Fibroblast of villous mesenchyme (primary cell): ENCODE results near the gene DBF4B. TPM values are rescaled to one million over a fixed set of nuclear protein-coding genes. Genes with fewer than 3 reads are reported as not detected.
"Not testable (repeated sequence)": the region's sequence is repeated elsewhere in the genome, so short reads cannot be mapped to it uniquely, and the experiment has no call there.

Experiments
- DNase-seq: peaks from one replicate; pipeline ENCODE4 v3.0.0-alpha.2; 2010; ENCODE audit warnings: low read depth
- H3K4me3 ChIP-seq: 2 replicates; pipeline ENCODE4 v1.5.1; 2011; ENCODE audit warnings: low read depth, mild to moderate bottlenecking, low read length
- total RNA-seq: library from RNA; depleted of rRNA; stranded (reverse); fragments of >200 nt; gene quantifications from 2 replicates; pipeline ENCODE4 v1.2.3, GENCODE V29; 2012
- TF ChIP-seq, protein P1 (sequence below): IDR thresholded peaks from 2 replicates; pipeline ENCODE4 v1.5.1; 2012; ENCODE audit warnings: low read depth, mild to moderate bottlenecking, low read length; ENCODE audit not compliant: insufficient read depth

Gene DBF4B
- total RNA-seq, 1 donor = 7.8 TPM

DNA sequence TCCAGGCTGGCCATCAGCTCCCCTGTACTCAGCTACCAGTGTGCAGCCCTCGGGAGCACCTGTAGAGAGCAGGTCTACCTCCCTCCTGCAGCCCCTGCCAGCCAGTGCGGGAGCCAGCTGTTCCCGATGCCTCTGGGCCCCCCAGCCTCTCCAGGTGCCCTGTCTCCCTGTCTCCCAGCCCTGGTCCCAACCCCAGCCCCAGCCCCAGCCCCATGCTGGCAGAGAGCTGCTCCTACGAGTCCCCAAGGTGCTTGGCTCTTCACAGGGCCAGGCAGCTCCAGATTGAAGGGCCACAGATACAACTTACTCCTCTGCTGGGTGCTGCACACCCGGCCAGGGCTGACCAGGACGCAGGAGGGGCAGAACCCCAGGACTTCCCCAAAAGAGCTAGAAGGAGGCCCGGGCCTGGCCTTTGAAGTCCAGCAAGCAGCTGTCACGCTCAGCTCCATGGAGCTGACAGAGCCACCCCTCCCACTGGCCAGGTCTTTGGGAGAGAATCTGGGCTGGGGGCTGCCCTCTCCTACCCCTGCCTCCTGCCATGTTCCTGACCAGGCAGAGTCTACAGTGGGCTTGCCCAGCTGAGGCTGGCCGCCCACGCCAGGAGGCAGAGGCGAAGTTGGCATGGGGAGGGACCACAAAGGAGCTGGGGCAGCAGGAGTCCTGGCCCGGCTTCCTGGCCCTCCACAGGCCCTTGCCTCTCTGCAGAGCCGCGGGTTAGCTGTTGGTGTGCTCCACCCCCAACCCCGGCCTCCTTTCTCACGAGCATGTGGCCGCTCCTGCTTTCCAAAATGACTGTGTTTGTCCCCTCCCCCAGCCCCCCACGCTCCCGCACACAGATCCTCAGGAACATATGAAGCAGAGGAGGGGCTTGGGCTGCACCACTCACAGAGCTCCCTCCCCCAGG, 40.9 kb downstream of the DBF4B start:
- DNase-seq = no peak
- no peak overlapping the region for H3K4me3 ChIP-seq
- TF ChIP-seq, protein P1, sequence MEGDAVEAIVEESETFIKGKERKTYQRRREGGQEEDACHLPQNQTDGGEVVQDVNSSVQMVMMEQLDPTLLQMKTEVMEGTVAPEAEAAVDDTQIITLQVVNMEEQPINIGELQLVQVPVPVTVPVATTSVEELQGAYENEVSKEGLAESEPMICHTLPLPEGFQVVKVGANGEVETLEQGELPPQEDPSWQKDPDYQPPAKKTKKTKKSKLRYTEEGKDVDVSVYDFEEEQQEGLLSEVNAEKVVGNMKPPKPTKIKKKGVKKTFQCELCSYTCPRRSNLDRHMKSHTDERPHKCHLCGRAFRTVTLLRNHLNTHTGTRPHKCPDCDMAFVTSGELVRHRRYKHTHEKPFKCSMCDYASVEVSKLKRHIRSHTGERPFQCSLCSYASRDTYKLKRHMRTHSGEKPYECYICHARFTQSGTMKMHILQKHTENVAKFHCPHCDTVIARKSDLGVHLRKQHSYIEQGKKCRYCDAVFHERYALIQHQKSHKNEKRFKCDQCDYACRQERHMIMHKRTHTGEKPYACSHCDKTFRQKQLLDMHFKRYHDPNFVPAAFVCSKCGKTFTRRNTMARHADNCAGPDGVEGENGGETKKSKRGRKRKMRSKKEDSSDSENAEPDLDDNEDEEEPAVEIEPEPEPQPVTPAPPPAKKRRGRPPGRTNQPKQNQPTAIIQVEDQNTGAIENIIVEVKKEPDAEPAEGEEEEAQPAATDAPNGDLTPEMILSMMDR = no peak

DNA sequence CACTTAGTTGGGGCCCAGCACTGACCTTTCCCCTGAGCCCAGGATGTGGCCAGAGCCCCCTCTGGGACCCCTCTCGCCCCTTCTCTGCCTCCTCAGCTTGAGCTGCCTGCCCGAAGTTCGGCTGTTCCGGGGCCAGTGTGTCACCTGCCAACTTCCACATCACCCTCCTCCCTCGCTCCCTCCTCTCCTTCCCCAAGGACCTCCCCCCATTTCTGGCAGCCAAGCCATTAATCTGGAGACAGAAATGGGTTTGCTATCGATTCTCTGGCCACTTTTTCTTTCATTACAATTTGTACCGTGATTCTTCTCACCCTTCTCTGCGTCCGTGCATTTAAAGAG, 41.5 kb downstream of the DBF4B start:
- H3K4me3 ChIP-seq = no peak overlapping the region

GRCh38 chr17:44751331-44751730, 42.9 kb downstream of the DBF4B start:
- no peak overlapping the region for H3K4me3 ChIP-seq
- TF ChIP-seq, protein P1 = no peak
- DNase-seq = no peak

More for the DNA sequence above, 41.5 kb downstream of the DBF4B start:
- TF ChIP-seq, protein P1 = no peak
- DNase-seq = no peak

- H3K4me3 ChIP-seq = no peak overlapping the region
- DNase-seq = no peak
- TF ChIP-seq, protein P1 = no peak
Measured at GRCh38 chr17:44751806-44752205, 43.3 kb downstream of the DBF4B start.

DNA sequence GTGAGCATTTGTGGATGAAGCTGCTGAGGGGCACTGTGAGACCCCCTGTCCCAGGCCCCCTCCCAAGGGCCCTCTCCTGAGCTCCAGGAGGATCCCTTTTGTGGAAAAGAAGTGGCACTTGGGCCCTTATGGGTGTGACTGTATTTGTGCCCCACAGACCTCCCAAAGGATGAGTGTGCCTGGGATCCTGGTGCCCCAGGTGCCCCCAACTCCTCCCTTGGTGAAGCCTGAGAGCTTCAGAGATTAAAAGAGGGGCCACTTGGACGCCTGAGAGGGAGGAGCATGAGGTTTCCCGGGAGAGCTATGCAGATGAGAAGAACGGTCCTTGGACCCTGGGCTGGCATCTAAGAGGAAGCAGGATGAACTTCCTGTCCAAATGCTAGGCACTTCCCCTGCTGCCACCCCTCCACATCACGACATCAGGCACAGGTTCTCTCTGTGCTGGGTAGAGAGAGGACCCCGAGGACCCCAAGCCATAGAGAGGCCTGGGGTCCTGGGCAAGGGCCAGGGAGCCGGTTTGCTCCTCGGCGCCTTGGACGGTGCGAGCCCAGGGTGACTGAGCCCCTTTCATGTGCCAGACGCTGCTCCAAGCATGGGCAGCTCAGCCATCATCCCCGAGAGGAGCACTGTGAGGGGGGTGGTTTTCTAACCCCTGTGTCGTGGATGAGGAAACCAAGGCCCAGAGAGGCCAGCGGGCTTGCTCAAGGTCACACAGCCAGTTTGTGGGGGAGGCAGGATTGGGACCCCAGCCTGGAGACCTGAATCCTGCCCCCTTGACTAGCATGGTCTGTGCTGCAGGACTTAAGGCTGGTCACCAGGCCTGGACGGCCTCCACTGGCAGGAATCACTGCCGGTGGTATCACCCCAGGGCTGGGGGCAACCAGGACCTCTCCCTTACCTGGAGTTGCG, 44.7 kb downstream of the DBF4B start:
- TF ChIP-seq, protein P1 = no peak
- no peak overlapping the region for H3K4me3 ChIP-seq
- DNase-seq = no peak

GRCh38 chr17:44754276-44754675, 45.8 kb downstream of the DBF4B start:
- TF ChIP-seq, protein P1 = no peak
- no peak for DNase-seq
- H3K4me3 ChIP-seq = no peak overlapping the region

GRCh38 chr17:44755180-44755579, 46.7 kb downstream of the DBF4B start:
- not testable (repeated sequence) for H3K4me3 ChIP-seq, DNase-seq
